Measurements from ENCODE around the gene CLIC4.
"Not testable (repeated sequence)": the region's sequence is repeated elsewhere in the genome, so short reads cannot be mapped to it uniquely, and the experiment has no call there.

CLIC4 gene

DNA sequence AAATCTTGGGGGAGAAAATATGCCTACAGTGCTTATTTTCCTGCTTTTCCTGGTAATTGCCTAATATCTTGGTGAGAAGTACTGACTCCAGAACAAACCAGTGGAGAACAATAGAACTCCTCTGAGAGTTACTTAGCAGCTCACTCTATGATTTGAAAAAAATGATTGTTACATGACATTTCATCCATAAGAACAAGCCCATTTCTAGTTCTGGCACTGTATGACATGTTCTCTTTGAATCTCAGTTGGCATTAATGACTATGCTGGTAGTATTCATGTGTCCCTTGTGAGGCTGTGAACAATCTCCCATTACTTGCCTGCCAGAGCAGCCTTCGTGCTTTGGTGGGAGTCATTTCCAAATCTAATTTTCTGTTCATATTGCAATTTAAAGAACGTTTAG is 58.0 kb downstream of the CLIC4 start:
- TF ChIP-seq, protein P1, sequence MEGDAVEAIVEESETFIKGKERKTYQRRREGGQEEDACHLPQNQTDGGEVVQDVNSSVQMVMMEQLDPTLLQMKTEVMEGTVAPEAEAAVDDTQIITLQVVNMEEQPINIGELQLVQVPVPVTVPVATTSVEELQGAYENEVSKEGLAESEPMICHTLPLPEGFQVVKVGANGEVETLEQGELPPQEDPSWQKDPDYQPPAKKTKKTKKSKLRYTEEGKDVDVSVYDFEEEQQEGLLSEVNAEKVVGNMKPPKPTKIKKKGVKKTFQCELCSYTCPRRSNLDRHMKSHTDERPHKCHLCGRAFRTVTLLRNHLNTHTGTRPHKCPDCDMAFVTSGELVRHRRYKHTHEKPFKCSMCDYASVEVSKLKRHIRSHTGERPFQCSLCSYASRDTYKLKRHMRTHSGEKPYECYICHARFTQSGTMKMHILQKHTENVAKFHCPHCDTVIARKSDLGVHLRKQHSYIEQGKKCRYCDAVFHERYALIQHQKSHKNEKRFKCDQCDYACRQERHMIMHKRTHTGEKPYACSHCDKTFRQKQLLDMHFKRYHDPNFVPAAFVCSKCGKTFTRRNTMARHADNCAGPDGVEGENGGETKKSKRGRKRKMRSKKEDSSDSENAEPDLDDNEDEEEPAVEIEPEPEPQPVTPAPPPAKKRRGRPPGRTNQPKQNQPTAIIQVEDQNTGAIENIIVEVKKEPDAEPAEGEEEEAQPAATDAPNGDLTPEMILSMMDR (IDR thresholded peaks at IDR 0.05; ENCODE audit: low read depth, low read length, missing control alignments) = no peak
- no peak for DNase-seq (ENCODE audit: extremely low read depth, low read depth)
- H3K4me3 ChIP-seq (replicated peaks; ENCODE audit: low read depth, low read length) = no peak overlapping the region

DNA sequence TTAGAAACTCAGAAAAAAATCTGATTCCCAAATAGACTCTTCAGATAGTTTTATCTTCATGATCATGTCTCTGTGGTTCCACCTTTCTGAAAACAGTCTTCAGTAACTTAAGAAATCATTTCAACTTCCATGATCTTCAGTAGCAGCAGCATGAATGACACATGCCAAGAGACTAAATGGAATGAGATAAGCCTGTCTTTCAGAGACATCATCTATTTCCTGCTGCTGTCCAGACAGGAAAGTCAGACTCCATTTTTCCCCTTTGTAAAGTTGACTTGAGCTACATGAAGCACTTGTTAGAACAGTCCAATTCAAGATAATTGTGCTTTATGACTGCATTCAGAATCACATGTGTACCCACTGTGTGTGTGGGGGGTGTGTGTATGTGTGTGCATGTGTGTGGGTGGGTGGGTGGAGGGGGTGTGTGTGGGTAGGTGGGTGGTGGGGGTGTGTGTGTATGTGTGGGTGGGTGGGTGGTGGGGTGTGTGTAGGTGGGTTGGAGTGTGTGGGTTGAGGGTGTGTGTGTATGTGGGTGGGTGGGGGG is 58.8 kb downstream of the CLIC4 start:
- no peak for DNase-seq (ENCODE audit: extremely low read depth, low read depth)
- H3K4me3 ChIP-seq (replicated peaks; ENCODE audit: low read depth, low read length) = no peak overlapping the region
- TF ChIP-seq, protein P1 (IDR thresholded peaks at IDR 0.05; ENCODE audit: low read depth, low read length, missing control alignments) = no peak

DNA sequence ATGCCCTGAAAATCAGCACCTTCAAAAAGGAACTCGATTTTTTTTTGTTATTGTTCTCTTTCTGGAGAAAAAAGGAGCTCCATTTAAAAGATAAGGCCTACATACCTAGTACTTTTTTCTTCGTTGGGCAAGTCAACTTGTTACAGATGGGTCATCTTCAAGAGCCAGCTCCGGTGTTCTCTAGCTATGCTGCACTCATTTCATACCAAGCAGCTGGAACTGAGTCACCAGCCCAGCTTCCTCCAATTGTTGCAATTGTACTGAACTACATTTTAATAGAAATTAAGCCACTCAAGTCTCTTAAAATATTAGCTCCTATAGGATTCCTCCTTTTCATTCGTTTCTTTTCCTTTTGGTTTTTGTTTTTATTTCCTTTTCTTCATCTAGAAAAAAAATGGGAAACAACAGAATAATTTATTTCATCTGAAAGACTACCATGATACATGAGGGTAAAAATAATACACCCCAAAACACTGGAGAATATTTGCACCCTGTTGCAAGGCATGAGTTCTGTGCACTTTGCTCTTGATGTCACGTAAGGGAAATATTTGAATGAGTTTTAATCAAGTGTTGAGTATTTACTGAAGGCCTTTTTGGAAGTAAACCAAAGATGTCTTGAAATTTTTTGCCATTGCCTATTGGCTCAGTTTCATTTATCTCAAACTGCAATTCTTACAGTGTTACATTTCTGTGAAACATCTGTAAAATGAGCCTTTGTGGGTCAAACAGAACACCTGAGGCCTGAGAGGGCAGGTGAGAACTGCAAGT is 60.5 kb downstream of the CLIC4 start:
- TF ChIP-seq, protein P1 (IDR thresholded peaks at IDR 0.05; ENCODE audit: low read depth, low read length, missing control alignments) = no peak
- H3K4me3 ChIP-seq (replicated peaks; ENCODE audit: low read depth, low read length) = no peak overlapping the region
- DNase-seq (ENCODE audit: extremely low read depth, low read depth) = peak; percentile 45

DNA sequence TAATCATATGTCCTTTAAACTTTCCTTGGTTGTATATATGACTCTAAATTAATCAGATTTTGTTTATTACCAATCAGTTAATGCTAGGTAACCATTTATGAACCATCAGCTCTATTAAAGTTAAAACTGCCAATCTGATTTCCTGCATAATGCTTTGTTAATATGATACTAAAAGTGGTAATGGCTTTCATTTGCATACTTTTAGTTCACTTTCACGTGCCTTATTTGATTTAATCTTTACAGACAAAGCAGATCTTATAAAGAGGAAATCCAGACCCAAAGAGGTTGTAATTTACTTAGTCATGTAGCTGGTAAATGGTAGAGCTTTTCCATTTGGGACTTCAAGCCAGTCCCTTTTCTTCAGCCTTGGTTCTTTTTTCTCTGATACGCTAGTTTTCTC is 61.3 kb downstream of the CLIC4 start:
- TF ChIP-seq, protein P1 (IDR thresholded peaks at IDR 0.05; ENCODE audit: low read depth, low read length, missing control alignments) = no peak
- no peak overlapping the region for H3K4me3 ChIP-seq (replicated peaks; ENCODE audit: low read depth, low read length)
- no peak for DNase-seq (ENCODE audit: extremely low read depth, low read depth)

DNA sequence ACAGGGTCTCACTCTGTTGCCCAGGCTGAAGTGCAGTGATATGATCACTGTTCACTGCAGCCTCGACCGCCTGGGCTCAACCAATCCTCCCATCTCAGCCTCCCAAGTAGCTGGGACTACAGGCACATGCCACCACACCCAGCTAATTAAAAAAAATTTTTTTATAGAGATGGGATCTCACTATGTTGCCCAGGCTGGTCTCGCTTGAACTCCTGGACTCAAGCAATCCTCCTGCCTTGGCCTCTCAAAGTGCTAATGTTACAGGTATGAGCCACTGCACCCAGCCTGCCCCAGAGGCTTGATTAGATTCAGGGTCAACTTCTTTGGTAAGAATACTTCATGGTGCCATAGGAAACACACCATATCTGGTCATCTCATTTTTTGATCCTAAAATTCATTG is 66.2 kb downstream of the CLIC4 start:
- DNase-seq (ENCODE audit: extremely low read depth, low read depth); H3K4me3 ChIP-seq (replicated peaks; ENCODE audit: low read depth, low read length): not testable (repeated sequence)

DNA sequence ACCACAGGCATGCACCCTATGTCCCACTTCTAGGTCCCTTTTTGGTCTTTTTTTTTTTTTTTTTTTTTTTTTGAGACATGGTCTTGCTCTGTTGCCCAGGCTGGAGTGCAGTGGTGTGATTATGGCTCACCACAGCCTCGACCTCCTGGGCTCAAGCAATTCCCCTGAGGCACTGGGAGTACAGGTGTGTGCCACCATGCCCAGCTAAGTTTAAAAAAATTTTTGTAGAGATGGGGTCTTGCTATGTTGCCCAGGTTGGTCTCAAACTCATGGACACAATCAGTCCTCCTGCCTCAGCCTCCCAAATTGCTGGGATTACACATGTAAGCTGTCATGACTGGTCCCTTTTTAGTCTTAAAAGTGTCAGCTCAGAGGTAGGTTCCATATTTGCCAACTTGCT is 75.0 kb downstream of the CLIC4 start:
- DNase-seq (ENCODE audit: extremely low read depth, low read depth); H3K4me3 ChIP-seq (replicated peaks; ENCODE audit: low read depth, low read length): not testable (repeated sequence)

DNA sequence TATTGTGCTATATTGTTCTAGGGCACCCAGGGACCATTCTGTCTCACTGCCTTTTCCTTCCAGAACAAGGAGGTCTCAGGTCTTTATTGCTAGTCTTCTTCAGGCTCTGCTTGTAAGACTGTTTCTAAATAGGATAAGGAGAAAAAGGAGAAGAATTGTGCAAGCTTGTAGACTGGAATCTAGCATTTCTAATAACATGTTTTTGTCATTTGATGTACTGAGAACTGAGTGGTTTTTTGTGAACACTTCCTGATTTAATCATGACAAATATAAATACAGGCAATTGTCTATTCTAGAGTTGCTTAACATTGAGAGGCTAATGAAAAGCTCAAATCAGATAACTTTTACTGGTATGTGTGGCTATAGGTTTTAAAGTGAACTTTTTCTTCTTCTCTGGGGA is 77.6 kb downstream of the CLIC4 start:
- no peak for DNase-seq (ENCODE audit: extremely low read depth, low read depth)
- TF ChIP-seq, protein P1 (IDR thresholded peaks at IDR 0.05; ENCODE audit: low read depth, low read length, missing control alignments) = no peak
- H3K4me3 ChIP-seq (replicated peaks; ENCODE audit: low read depth, low read length) = no peak overlapping the region

DNA sequence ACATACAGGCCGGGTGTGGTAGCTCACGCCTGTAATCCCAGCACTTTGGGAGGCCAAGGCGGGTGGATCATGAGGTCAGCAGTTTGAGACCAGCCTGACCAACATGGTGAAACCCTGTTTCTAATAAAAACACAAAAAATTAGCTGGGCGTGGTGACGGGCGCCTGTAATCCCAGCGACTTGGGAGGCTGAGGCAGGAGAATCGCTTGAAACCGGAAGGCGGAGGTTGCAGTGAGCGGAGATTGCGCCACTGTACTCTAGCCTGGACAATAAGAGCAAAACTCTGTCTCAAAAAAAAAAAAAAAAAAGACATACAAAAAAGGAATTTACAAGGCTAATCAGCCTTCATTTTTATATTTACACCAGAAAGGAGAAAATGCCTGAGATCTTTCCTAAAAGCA is 78.2 kb downstream of the CLIC4 start:
- DNase-seq (ENCODE audit: extremely low read depth, low read depth); H3K4me3 ChIP-seq (replicated peaks; ENCODE audit: low read depth, low read length): not testable (repeated sequence)

Data from HFF-Myc (cell line).